ENCODE results near the gene MYO10. TPM values are rescaled to one million over a fixed set of nuclear protein-coding genes. Genes with fewer than 3 reads are reported as not detected.

The MYO10 gene
- total RNA-seq, 1 experiment from 2014 or later, result 71.9 TPM

GRCh38 chr5:16805486-16805885 is 130.6 kb downstream of the MYO10 start:
- DNase-seq (ENCODE audit: low read depth, low spot score) (no peak), ATAC-seq (no peak)
- TF ChIP-seq POLR2AphosphoS5 (IDR thresholded peaks at IDR 0.05; ENCODE audit: low read depth, low read length) (no peak), SIN3A (IDR thresholded peaks at IDR 0.05; ENCODE audit: borderline replicate concordance, insufficient read depth, low read depth, low read length) (no peak), TCF7L2 (IDR thresholded peaks at IDR 0.05; ENCODE audit: low read depth, low read length) (no peak)
- TF ChIP-seq, protein P1, sequence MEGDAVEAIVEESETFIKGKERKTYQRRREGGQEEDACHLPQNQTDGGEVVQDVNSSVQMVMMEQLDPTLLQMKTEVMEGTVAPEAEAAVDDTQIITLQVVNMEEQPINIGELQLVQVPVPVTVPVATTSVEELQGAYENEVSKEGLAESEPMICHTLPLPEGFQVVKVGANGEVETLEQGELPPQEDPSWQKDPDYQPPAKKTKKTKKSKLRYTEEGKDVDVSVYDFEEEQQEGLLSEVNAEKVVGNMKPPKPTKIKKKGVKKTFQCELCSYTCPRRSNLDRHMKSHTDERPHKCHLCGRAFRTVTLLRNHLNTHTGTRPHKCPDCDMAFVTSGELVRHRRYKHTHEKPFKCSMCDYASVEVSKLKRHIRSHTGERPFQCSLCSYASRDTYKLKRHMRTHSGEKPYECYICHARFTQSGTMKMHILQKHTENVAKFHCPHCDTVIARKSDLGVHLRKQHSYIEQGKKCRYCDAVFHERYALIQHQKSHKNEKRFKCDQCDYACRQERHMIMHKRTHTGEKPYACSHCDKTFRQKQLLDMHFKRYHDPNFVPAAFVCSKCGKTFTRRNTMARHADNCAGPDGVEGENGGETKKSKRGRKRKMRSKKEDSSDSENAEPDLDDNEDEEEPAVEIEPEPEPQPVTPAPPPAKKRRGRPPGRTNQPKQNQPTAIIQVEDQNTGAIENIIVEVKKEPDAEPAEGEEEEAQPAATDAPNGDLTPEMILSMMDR (IDR thresholded peaks at IDR 0.05), result no peak
- TF ChIP-seq, protein P2, sequence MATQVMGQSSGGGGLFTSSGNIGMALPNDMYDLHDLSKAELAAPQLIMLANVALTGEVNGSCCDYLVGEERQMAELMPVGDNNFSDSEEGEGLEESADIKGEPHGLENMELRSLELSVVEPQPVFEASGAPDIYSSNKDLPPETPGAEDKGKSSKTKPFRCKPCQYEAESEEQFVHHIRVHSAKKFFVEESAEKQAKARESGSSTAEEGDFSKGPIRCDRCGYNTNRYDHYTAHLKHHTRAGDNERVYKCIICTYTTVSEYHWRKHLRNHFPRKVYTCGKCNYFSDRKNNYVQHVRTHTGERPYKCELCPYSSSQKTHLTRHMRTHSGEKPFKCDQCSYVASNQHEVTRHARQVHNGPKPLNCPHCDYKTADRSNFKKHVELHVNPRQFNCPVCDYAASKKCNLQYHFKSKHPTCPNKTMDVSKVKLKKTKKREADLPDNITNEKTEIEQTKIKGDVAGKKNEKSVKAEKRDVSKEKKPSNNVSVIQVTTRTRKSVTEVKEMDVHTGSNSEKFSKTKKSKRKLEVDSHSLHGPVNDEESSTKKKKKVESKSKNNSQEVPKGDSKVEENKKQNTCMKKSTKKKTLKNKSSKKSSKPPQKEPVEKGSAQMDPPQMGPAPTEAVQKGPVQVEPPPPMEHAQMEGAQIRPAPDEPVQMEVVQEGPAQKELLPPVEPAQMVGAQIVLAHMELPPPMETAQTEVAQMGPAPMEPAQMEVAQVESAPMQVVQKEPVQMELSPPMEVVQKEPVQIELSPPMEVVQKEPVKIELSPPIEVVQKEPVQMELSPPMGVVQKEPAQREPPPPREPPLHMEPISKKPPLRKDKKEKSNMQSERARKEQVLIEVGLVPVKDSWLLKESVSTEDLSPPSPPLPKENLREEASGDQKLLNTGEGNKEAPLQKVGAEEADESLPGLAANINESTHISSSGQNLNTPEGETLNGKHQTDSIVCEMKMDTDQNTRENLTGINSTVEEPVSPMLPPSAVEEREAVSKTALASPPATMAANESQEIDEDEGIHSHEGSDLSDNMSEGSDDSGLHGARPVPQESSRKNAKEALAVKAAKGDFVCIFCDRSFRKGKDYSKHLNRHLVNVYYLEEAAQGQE (IDR thresholded peaks at IDR 0.05; ENCODE audit: insufficient read depth in 1 of 2, low read depth in 2 of 2, low read length in 1 of 2), result no peak
- Histone ChIP-seq H3K27me3 (ENCODE audit: control insufficient read depth, insufficient read depth, low read length) (no peaks in the 10 kb centered on the region), H3K4me1 (ENCODE audit: control insufficient read depth, insufficient read depth, low read length) (peaks cover 15% of the 10 kb centered on the region), H3K27ac (ENCODE audit: low read length) (no peak overlapping the region), H3K36me3 (ENCODE audit: control insufficient read depth, insufficient read depth, low read length) (no peaks in the 10 kb centered on the region), H3K4me3 (ENCODE audit: low read depth in 2 of 2, low read length in 2 of 2) (no peak overlapping the region), H3K9me3 (ENCODE audit: control insufficient read depth, insufficient read depth, low read depth, low read length) (no peaks in the 10 kb centered on the region)
- POLR2A ChIA-PET, result no interaction called here
- CTCF ChIA-PET, result no interaction called here
- BruUV-seq (replicated peaks), result no TSS peak
- intact Hi-C loops (cut with micrococcal nuclease; ENCODE audit: unreplicated experiment) (no loop called here), in situ Hi-C loops (cut with HindIII; ENCODE audit: low pct_unique_long_range_greater_than_20kb, low sequenced_read_pairs) (no loop called here)

GRCh38 chr5:16803831-16804230 is 132.3 kb downstream of the MYO10 start:
- ATAC-seq (peak; percentile 43; the same call in 1 of the 2 replicates), DNase-seq (ENCODE audit: low read depth, low spot score) (no peak)
- no peak overlapping the region for H3K4me3 ChIP-seq (ENCODE audit: low read depth in 2 of 2, low read length in 2 of 2)
- H3K27me3 ChIP-seq (ENCODE audit: control insufficient read depth, insufficient read depth, low read length), result no peaks in the 10 kb centered on the region
- H3K4me1 ChIP-seq (ENCODE audit: control insufficient read depth, insufficient read depth, low read length), result no peaks in the 10 kb centered on the region
- no peaks in the 10 kb centered on the region for H3K9me3 ChIP-seq (ENCODE audit: control insufficient read depth, insufficient read depth, low read depth, low read length)
- ChIA-PET POLR2A (no interaction called here), CTCF (no interaction called here)
- no peak for TF ChIP-seq TCF7L2 (IDR thresholded peaks at IDR 0.05; ENCODE audit: low read depth, low read length)
- TF ChIP-seq, protein P2 (IDR thresholded peaks at IDR 0.05; ENCODE audit: insufficient read depth in 1 of 2, low read depth in 2 of 2, low read length in 1 of 2), result no peak
- no peak for TF ChIP-seq POLR2AphosphoS5 (IDR thresholded peaks at IDR 0.05; ENCODE audit: low read depth, low read length)
- TF ChIP-seq SIN3A (IDR thresholded peaks at IDR 0.05; ENCODE audit: borderline replicate concordance, insufficient read depth, low read depth, low read length), result no peak
- in situ Hi-C loops (cut with HindIII; ENCODE audit: low pct_unique_long_range_greater_than_20kb, low sequenced_read_pairs), result no loop called here
- no TSS peak for BruUV-seq (replicated peaks)
- no peak overlapping the region for H3K27ac ChIP-seq (ENCODE audit: low read length)
- no peaks in the 10 kb centered on the region for H3K36me3 ChIP-seq (ENCODE audit: control insufficient read depth, insufficient read depth, low read length)
- intact Hi-C loops (cut with micrococcal nuclease; ENCODE audit: unreplicated experiment), result no loop called here

Data from Panc1 (cell line).